Suppressor macrophage (primary cell): Measurements from ENCODE around the gene TTYH3.

Source experiments
- DNase-seq, 4 experiments: peaks; one replicate each; pipeline ENCODE4 v3.0.0-alpha.2; 2020 to 2022

The TTYH3 gene

DNA sequence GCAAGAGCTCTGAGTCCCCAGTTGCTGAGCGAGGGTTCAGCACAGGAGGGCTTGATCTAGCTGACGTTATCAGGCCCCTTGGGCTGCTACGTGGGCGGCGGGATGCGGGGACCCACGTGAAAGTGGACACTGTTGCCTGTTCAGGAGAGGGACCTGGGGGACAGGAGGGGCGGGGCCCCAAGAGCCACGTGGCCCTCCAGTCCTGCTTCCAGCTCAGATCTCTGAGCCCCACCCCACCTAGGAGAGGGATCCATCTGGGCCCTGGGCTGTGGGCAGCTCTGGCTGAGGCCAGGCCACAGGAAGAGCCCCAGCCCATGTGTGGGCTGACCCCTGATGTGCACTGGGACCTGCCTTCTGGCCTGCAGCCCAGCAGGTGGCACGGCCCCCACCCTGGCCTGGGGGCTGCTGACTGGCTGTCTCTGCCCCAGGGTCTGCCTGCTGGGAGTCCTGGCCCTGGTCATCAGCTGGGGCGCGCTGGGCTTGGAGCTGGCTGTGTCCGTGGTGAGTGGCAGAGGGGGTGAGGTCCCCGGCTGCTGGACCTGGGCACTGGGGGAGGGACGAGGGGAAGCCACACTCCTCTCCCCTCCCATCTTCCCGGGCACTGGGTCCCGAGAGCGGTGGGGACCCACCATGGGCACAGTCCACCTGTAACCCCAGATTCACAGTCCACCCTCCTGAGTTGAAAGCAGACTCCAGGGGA is 17.5 kb downstream of the TTYH3 start:
- no peak for DNase-seq

DNA sequence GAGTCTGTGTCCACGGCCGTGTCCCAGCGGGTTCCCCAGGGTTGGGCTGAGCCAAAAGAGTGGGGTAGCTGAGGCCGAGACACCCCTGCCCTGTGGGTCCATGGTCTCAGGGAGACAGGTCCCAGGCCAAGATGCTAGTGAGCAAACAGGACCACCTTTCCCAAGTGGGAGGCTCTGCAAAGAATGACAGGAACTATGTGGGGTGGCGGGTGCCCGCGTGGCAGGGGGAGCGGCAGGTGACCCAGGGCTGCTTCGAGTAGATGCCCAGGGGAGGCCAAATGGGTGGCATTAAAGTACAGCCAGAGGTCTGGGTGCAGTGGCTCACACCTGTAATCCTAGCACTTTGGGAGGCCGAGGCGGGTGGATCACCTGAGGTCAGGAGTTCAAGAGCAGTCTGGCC is 18.2 kb downstream of the TTYH3 start:
- DNase-seq = no peak

DNA sequence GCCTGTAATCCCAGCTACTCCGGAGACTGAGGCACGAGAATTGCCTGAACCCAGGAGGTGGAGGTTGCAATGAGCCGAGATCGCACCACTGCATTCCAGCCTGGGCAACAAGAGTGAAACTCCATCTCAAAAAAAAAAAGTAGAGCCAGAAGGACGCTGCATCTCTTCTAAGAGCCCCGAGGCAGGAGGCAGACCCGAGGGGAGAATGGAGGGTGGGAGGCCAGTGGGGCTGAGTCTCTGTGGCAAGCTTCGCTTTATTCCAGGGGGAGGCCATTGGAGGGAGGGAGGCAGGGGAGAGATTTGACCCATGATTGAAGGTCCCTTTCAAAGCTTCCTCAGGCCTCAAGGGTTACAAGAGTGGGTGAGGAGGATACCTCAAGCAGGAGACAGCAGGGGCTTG is 18.7 kb downstream of the TTYH3 start:
- DNase-seq = no peak

DNA sequence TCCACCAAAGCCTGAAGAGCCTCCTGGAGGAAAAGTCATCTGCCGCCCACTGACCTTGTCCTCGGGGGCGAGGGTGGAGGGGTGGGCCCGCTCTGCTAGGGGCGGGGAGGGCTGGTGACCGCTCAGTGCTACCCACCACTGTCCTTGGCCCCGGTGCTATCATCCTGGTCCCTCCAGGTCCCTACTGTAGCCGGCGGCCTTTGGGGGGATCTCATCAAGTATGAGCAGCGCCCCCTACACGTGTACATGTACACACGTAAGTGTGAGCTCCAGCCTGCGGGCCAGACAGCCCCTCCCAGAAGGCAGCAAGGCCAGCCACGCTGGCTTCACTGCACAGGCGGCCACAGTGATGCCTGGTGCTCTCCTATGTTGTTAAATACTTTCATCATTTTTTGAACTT is 19.6 kb downstream of the TTYH3 start:
- DNase-seq = no peak

DNA sequence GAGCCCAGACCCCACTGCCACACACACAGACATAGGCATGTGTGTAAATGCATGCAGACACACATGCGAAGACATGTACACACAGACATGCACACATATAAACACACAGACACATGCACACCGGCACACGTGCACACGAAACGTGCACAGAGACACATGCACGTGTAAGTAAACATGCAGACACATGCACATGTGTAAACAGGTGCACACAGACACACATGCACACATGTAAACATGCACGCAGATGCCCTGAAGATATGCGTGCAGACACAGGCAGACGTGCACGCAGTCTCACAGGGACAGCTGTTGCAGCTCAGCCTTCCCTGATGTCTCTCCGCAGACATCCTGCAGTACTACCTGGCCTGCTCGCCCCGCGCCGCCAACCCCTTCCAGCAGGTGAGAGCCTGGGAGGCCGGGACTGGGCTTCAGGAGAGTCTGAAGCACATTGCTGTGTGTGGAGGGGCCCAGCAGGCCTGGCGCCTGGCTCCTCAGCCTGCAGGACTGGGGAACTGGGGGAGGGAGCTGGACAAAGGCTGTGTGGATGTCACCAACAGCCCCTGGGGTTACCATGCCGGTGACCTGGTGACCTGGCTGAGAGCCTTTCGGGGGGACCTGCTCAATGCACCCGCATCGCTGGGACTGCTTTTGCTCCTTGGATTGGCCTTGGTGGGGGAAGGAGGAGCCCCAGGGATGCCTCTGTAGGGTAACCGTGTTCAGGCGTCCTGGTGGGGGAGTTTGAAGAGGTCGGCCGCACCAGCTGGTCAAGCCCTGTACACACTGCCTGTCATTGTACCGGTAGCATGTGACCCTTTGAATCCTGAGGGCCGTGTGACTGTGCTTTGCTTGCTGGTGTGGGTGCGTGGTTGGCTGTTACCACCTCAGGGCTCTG is 20.3 kb downstream of the TTYH3 start:
- no peak for DNase-seq

DNA sequence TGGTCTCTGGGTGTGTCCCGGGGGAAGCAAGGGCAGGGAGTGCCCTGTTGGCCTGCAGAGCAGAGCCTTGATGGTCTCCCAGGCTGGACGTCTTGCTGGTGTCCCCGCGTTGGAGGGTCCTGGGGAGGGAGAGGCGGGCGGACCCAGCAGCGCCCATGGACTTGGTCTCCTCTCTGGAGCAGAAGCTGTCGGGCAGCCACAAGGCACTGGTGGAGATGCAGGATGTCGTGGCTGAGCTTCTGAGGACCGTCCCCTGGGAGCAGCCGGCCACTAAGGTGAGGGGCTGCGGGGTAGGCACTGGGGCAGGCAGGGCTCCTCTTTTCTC is 20.9 kb downstream of the TTYH3 start:
- DNase-seq = no peak

DNA sequence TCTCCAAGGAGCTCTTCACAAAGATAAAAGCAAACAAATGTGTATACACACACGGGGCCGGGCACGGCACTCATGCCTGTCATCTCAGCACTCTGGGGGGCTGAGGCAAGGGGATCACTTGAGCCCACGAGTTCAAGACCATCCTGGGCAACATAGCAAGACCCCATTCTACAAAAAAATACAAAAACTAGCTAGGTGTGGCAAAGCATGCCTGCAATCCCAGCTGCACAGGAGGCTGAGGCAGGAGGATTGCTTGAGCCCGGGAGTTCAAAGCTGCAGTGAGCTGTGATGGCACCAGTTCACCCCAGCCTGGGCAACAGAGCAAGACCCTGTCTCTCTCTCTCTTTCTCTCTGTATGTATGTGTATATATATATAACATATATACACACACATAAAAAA is 22.3 kb downstream of the TTYH3 start:
- no peak for DNase-seq

DNA sequence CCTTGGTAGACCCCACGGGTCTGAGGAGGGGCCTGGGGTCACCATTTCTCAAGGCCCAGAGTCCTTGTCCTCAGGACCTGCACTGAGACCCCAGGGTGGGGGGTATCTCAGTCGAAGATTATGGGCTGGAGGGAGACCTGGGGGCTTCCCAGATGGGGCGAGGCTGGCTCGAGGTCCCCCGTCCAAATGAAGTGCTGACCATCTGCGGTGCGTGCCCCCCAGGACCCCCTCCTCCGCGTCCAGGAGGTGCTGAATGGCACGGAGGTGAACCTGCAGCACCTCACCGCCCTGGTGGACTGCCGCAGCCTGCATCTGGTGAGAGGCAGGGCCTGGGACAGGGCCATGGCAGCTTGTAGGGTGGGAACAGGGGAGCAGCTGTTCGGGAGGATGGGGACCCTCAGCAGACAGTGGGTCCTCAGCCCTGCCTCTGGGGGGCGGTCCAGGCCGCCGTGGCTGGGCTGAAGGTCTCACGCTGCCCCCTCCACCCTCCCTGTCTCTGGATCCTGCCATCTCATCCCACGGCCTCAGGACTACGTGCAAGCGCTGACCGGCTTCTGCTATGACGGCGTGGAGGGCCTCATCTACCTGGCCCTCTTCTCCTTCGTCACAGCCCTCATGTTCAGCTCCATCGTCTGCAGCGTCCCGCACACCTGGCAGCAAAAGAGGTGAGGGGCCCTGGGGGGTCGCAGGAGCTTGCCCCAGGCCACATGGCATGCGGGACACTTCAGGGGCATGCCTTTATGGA is 24.3 kb downstream of the TTYH3 start:
- DNase-seq = no peak

DNA sequence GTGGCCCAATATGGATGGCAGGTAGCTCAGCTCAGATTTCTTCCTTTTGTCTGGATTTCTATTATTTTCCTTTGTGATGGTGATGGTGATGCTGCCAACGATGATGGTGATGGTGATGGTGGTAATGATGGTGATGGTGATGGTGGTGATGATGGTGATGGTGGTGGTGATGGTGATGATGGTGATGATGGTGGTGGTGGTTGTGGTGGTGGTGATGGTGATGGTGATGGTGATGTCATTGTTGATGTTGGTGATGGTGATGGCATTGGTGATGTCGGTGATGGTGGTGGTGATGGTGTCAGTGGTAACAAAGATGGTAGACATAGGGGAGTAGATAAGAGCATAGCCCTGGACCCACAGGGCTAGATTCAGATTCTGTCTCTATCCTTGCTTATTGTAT is 25.4 kb downstream of the TTYH3 start:
- DNase-seq = no peak

DNA sequence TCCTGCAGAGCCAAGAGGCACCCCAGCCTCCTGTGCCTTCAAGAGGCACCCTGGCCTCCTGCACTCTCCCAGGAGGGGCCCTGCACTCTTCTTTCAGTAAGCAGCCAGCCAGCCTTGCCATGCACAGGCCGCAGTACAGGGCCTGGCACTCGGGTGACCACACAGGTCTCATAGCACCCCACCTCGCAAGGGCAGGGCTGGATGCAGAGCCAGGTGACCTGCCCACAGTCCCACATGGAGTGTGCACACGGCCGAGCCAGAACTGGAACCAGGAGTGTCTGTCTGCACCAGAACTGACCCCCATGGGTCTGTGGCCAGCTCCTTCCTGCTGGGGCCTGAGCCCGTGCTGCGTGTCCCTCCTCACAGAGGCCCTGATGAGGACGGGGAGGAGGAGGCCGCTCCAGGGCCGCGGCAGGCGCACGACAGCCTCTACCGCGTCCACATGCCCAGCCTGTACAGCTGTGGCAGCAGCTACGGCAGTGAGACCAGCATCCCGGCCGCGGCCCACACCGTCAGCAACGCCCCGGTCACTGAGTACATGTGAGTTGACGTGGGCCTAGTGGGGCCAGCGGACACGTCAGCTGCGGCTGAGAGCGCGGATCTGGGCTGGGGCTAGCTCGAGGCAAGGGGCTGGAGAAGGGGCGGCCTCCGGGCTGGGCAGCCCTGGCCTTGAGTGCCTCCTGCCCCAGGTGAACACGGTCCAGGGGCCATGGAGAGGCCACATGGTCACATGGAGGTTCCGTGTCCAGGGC is 26.3 kb downstream of the TTYH3 start:
- no peak for DNase-seq

DNA sequence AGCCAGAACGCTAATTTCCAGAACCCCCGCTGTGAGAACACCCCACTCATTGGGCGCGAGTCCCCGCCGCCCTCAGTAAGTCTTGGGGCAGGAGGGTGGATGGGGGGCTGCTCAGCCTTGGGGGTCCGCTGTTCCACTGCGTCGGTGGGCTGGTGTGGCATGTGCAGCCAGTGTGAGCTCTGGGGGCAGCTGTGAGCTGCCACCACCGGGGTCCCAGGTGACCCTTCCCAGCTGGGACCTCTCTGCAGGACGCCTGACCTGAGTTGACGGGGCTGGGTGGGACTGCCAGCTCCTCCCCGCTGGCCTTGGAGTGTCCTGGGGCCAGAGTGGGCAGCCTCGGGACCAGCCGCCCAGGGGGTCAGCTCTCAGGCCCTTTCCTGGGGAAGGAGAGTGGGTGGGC is 27.2 kb downstream of the TTYH3 start:
- no peak for DNase-seq

DNA sequence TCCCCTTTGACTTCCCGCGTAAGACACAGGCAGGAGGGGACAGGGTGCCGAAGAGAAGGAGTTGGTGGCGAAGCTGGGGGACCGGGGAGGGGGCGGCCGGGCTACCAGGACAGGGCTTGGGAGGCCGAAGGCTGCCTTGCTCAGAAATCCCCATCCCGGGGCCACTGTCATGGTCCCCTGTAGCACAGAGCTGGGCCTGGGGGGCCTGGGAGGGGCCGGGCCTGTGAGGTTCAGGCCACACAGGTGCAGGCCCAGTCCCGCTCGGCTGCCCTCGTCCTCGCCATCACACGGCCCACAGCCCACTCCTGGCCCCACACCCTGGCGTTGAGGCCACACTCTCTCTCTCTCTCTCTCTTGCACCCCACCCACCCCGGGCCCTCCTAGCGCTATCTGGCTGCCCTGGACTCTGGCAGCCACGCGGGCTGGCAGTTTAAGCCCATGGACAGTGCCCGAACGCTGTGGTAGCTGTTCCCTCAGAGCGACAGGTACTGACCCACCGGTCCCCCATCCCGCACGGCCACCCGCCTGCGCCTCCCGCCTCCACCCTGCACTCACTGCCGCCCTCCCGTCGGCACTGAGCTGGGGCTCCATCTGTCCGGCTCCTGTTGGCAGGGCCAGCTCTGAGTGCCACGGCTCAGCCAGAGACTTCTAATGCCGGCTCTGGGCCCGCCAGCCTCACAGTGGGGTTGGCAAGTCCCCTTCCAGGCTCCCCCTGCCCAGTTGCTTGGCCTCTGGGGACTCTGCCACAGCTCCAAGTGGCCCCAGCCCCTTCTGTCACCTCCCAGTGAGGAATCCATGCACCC is 28.0 kb downstream of the TTYH3 start:
- no peak for DNase-seq

DNA sequence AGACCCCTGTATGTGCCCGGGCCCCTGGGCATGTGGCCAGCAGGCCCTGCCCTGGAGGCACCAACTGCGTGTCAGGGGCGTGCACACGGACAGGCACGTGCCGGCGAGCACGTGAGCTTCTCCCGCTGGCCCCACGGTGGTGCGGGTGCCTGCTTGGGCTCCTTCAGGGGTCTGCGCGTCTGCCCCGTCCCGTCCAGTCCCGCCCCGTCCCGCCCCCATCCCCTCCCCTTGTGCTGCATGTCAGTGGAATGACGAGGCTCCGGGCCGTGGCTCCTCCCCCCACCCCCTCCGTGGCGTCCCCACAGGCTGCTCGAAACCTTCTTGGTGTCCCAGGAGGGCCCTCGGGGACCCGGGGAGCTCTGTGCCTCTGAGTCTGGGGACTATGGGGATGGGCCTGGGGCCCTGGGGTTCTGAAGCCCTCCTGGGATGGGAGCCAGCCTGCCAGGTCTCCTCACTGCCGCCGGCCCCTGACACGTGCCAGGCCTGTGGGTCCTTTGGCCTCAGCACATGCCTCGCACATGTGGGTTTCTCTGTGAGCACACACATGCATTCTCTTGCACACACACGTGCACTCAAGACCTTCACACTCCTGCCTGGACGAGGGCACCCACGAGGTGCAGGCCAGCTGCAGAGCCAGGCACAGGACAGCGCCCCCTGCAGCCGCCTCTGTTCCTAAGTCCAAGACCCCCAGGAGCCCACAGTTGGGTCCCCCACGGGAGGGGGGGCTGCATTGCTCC is 28.7 kb downstream of the TTYH3 start:
- DNase-seq = no peak

DNA sequence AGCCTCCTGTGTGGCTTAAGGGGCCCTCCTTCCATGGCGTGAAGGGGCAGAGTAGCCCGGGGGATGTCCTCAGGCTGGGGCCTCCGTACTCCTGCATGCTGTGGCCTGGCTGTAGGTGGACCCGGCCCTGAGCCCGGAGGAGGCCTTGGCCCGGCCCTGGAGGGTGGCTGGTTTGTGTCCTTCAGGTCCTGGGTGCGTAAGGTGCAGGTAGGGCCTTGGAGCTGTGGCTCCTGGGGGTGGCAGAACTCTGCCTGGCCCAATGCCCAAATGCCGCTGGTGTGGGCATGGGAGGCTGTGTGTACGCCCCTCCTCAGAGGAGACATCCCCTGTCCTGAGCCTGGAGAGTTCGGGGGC is 29.3 kb downstream of the TTYH3 start:
- no peak for DNase-seq

DNA sequence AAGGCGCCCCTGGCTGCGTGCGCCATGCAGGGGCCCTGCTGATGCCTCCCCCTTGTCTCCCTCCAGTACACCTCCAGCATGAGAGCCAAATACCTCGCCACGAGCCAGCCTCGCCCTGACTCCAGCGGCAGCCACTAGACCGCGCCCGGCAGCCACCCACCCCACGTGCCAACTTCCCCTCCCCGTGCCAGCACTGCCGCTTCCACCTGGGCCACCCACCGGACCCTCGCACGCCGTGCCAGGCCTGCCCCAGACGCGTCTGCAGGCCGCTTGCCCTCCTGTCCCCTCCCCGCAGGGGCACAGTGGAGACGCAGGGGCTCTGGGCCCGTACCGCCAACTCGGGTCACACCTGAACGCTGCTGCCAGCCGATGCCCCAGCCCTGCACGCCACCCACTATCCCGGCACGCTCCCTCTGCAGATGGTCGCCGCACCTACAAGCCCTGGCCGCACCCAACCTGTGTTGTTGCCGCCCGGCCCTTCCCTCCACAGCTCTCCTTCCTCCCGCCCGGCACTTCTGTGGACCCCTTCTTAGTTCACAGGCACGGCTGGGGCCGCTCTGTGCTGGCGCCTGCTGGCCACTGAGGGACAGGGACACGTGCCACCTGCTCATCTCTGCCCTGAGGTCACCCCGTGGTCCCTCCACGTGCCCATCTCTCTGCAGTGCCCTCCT is 30.0 kb downstream of the TTYH3 start:
- no peak for DNase-seq

DNA sequence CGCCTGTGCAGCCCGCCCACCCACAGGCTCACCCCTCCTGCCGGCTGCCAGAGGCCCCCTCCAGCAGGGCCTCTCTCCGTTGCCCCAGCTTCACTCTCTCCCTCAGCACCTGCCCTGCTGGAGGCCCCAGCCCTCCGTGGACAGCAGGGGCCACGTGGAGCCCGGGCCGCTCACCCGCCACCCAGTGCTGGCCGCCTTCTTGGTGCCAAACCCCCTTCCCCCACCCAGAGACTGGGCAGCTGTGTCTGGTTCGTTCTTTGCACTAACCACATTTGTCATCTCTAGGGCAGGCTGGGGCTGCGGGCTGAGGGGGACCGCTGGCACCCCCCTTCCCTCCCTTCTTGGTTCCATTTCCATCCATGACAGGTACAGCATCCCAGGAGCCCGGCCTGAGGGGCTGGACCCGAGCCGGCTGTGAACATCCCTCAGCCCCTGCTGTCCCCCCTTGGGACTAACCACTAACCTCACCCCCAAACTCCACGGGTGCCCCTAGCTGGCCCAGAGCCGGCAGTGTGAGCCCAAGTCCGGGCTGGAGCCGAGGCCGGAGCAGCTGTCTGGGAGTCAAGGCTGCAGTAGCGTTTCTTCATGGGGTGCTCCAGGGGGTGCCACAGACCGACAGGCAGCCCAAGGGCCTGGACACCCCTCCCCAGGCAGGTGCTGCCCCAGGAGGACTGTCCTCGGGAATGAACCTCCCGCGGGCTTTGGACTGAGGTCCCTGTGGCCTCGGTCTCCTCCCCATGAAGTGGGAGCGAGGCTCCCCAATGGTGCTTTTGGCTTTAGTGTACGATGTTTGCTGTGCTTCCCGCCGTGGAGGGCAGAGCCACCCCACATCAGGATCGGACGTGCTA is 30.7 kb downstream of the TTYH3 start:
- no peak for DNase-seq

DNA sequence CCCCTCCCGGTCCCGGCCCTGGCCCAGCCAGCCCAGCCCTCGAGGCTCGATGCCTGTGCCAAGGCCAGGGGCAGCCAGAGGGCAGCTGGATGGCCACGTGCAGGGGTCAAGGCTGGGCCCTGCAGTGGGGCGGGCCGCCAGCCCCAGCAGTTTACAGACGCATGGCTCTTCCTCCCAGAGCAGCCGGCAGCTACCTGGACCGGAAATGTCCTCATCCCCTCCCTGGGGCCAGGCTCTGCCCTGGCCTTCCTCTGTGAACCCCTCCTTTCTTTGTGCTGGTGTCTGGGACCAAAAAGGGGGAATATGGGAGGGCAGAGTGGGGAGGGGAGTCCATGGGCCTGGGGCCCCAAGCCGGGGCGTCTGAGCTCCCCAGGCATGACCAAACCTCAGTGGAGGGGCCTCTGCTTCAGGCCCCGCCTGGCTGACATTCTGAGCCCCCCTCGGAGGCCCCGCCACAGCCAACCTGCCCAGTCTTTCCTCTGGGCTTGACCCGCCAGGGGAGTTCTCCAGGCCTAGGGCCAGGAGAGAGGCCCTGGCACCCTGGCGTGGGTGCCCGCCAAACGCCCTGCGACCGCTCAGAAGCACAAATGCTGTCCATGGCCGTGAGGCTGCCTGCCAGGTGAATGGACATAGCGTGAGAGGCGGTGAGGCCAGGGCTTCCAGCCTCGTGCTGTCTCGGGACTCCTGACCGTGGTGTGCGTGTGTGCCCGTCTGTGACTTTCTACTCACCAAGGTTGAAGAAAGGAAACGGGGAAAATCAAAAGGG is 31.5 kb downstream of the TTYH3 start:
- DNase-seq = no peak

DNA sequence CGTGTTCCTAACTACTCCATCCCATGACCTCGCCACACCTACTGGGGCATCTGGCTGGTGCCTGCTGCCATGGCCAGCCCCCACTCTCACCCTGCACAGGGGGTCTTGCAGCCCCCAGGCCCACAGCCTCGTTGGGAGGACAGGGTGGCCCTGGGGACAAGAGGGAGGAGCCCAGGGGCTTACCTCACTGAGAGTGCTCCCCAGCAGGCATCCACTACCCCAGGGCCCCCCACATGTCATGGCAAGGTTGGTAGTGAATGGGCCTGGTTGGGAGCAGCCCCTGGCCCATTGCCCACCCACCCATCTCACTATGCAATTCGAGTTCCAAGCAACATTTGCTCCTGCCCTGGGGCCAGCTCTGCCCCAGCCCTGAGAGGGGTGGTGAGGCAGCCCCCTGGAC is 32.2 kb downstream of the TTYH3 start:
- no peak for DNase-seq

DNA sequence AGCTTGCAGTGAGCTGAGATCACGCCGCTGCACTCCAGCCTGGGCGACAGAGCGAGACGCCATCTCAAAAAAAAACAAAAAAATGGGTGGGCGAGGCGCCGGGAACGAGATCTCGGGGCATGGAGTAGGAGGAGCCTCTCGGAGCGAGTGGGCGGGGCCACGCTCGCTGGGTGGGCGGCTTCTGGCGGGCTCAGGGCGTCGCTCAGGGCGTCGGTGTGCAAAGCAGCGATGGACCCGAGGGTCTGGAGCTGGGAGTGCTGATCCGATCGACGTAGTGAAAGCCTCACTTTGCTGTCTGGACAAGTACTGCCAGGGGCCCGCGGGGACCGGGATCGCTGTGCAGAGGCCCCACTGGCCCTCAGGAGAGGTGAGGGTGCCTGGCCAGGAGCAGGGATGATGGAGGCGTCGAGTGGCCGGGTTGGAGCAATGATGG is 33.6 kb downstream of the TTYH3 start:
- no peak for DNase-seq
